D341Med (cell line): ENCODE results near the gene HDAC9.

Experiments
- DNase-seq: peaks from one replicate; pipeline ENCODE4 v3.0.0; 2012; ENCODE audit warnings: low spot score

HDAC9 gene

GRCh38 chr7:18526368-18526878 is 30.9 kb downstream of the HDAC9 start:
- DNase-seq = no peak

- DNase-seq = no peak
These were observed 33.7 kb downstream of the HDAC9 start for GRCh38 chr7:18529239-18529638.

- no peak for DNase-seq
These were observed 35.0 kb downstream of the HDAC9 start for GRCh38 chr7:18530224-18531179.

- DNase-seq = no peak
These were observed 36.0 kb downstream of the HDAC9 start for GRCh38 chr7:18531539-18531938.

GRCh38 chr7:18532813-18533212 is 37.3 kb downstream of the HDAC9 start:
- DNase-seq = no peak

- DNase-seq = no peak
These were observed 38.9 kb downstream of the HDAC9 start for GRCh38 chr7:18534481-18534880.

GRCh38 chr7:18535810-18536415 is 40.4 kb downstream of the HDAC9 start:
- DNase-seq = no peak

- no peak for DNase-seq
These were observed 40.9 kb downstream of the HDAC9 start for GRCh38 chr7:18536486-18536885.

GRCh38 chr7:18538554-18539250 is 43.2 kb downstream of the HDAC9 start:
- no peak for DNase-seq

GRCh38 chr7:18540396-18540795 is 44.8 kb downstream of the HDAC9 start:
- DNase-seq = no peak

GRCh38 chr7:18541181-18541870 is 45.8 kb downstream of the HDAC9 start:
- DNase-seq = peak; percentile 12

GRCh38 chr7:18541871-18542212 is 46.3 kb downstream of the HDAC9 start:
- no peak for DNase-seq

- no peak for DNase-seq
These were observed 51.0 kb downstream of the HDAC9 start for GRCh38 chr7:18546576-18546975.

GRCh38 chr7:18547509-18548187 is 52.1 kb downstream of the HDAC9 start:
- DNase-seq = no peak

GRCh38 chr7:18548534-18548933 is 53.0 kb downstream of the HDAC9 start:
- DNase-seq = no peak

- no peak for DNase-seq
These were observed 55.0 kb downstream of the HDAC9 start for GRCh38 chr7:18550574-18550973.

GRCh38 chr7:18552316-18552916 is 56.9 kb downstream of the HDAC9 start:
- no peak for DNase-seq

GRCh38 chr7:18552943-18553604 is 57.5 kb downstream of the HDAC9 start:
- DNase-seq = no peak

- DNase-seq = no peak
These were observed 58.1 kb downstream of the HDAC9 start for GRCh38 chr7:18553605-18554003.

GRCh38 chr7:18555120-18555519 is 59.6 kb downstream of the HDAC9 start:
- no peak for DNase-seq

- DNase-seq = no peak
These were observed 60.4 kb downstream of the HDAC9 start for GRCh38 chr7:18555968-18556367.
